ENCODE measurements around the gene NAA40. TPM values are rescaled to one million over a fixed set of nuclear protein-coding genes. Genes with fewer than 3 reads are reported as not detected.
A peak's percentile ranks its signal among the peaks of the same experiment; 100 is the strongest.

Gene NAA40
- total and polyA plus RNA-seq, 2 of the 13 experiments (the other 11 are each of a cell fraction or from before 2014, with no cell fraction given) = 11.1 to 17.9 TPM

- TF ChIP-seq, protein P1, sequence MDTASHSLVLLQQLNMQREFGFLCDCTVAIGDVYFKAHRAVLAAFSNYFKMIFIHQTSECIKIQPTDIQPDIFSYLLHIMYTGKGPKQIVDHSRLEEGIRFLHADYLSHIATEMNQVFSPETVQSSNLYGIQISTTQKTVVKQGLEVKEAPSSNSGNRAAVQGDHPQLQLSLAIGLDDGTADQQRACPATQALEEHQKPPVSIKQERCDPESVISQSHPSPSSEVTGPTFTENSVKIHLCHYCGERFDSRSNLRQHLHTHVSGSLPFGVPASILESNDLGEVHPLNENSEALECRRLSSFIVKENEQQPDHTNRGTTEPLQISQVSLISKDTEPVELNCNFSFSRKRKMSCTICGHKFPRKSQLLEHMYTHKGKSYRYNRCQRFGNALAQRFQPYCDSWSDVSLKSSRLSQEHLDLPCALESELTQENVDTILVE (CRISPR knock-in tag; IDR thresholded peaks at IDR 0.05) = peak; percentile 51; the same call in 1 of the 2 replicates
- TF ChIP-seq NRL (CRISPR knock-in tag; IDR thresholded peaks at IDR 0.05; ENCODE audit: borderline replicate concordance) (no peak; the same call in 1 of the 2 replicates), TGIF2 (CRISPR knock-in tag; IDR thresholded peaks at IDR 0.05) (peak; percentile 40; the same call in 1 of the 2 replicates), SOX5 (CRISPR knock-in tag; IDR thresholded peaks at IDR 0.05; ENCODE audit: borderline replicate concordance) (peak; percentile 42; the same call in 1 of the 2 replicates), ZGPAT (CRISPR knock-in tag; IDR thresholded peaks at IDR 0.05) (peak; percentile 72), PHF8 (CRISPR knock-in tag; IDR thresholded peaks at IDR 0.05) (peak; percentile 48), ZFP82 (CRISPR knock-in tag; IDR thresholded peaks at IDR 0.05; ENCODE audit: borderline replicate concordance) (peak; percentile 62; the same call in 1 of the 2 replicates), FOSL2 (CRISPR knock-in tag; IDR thresholded peaks at IDR 0.05) (peak; percentile 41; the same call in 1 of the 2 replicates), ZNF75D (CRISPR knock-in tag; IDR thresholded peaks at IDR 0.05; ENCODE audit: borderline replicate concordance) (no peak), RFXANK (CRISPR knock-in tag; IDR thresholded peaks at IDR 0.05) (no peak), CC2D1A (CRISPR knock-in tag; IDR thresholded peaks at IDR 0.05) (no peak), IKZF4 (CRISPR knock-in tag; IDR thresholded peaks at IDR 0.05; ENCODE audit: borderline replicate concordance, low read depth, not compliant biosample characterization) (peak; percentile 46), PCBP2 (optimal IDR thresholded peaks at IDR 0.05; ENCODE audit: low read depth, low read length, poor library complexity, severe bottlenecking) (no peak), ZNF18 (CRISPR knock-in tag; IDR thresholded peaks at IDR 0.05; ENCODE audit: insufficient replicate concordance) (no peak), FOXO1 (CRISPR knock-in tag; IDR thresholded peaks at IDR 0.05) (0 out of 2 replicates have a peak, but pooled peaks have one; percentile 7), ZNF747 (CRISPR knock-in tag; IDR thresholded peaks at IDR 0.05; ENCODE audit: borderline replicate concordance) (peak; percentile 58; the same call in 1 of the 2 replicates), TERF1 (CRISPR knock-in tag; IDR thresholded peaks at IDR 0.05) (no peak)
- TF ChIP-seq, protein P2, sequence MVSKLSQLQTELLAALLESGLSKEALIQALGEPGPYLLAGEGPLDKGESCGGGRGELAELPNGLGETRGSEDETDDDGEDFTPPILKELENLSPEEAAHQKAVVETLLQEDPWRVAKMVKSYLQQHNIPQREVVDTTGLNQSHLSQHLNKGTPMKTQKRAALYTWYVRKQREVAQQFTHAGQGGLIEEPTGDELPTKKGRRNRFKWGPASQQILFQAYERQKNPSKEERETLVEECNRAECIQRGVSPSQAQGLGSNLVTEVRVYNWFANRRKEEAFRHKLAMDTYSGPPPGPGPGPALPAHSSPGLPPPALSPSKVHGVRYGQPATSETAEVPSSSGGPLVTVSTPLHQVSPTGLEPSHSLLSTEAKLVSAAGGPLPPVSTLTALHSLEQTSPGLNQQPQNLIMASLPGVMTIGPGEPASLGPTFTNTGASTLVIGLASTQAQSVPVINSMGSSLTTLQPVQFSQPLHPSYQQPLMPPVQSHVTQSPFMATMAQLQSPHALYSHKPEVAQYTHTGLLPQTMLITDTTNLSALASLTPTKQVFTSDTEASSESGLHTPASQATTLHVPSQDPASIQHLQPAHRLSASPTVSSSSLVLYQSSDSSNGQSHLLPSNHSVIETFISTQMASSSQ (IDR thresholded peaks at IDR 0.05; ENCODE audit: low read depth) = no peak
- TF ChIP-seq, protein P2 (CRISPR knock-in tag; IDR thresholded peaks at IDR 0.05; ENCODE audit: borderline replicate concordance) = no peak; the same call in 1 of the 2 replicates
Observed at GRCh38 chr11:63919267-63920125, 19.3 kb upstream of the NAA40 start (continued).
